ENCODE data around the gene C1orf21.

The C1orf21 gene

GRCh38 chr1:184626076-184627006 is 239.5 kb downstream of the C1orf21 start:
- DNase-seq (ENCODE audit: low read depth) = no peak

- DNase-seq (ENCODE audit: low read depth) = no peak
Measured at GRCh38 chr1:184627007-184627341, 240.1 kb downstream of the C1orf21 start.

- DNase-seq (ENCODE audit: low read depth) = no peak
Measured at GRCh38 chr1:184629266-184629665, 242.4 kb downstream of the C1orf21 start.

GRCh38 chr1:184630679-184631060 is 243.8 kb downstream of the C1orf21 start:
- DNase-seq (ENCODE audit: low read depth) = no peak

GRCh38 chr1:184632415-184633175 is 245.8 kb downstream of the C1orf21 start:
- DNase-seq (ENCODE audit: low read depth) = no peak

- no peak for DNase-seq (ENCODE audit: low read depth)
Measured at GRCh38 chr1:184633785-184634184, 247.0 kb downstream of the C1orf21 start.

GRCh38 chr1:184634296-184634695 is 247.5 kb downstream of the C1orf21 start:
- DNase-seq (ENCODE audit: low read depth) = no peak

- DNase-seq (ENCODE audit: low read depth) = no peak
Measured at GRCh38 chr1:184635347-184635979, 248.6 kb downstream of the C1orf21 start.

GRCh38 chr1:184635980-184636431 is 249.2 kb downstream of the C1orf21 start:
- DNase-seq (ENCODE audit: low read depth) = no peak

GRCh38 chr1:184637664-184638240 is 250.9 kb downstream of the C1orf21 start:
- DNase-seq (ENCODE audit: low read depth) = no peak

GRCh38 chr1:184639205-184639604 is 252.4 kb downstream of the C1orf21 start:
- no peak for DNase-seq (ENCODE audit: low read depth)

GRCh38 chr1:184640505-184640904 is 253.7 kb downstream of the C1orf21 start:
- no peak for DNase-seq (ENCODE audit: low read depth)

GRCh38 chr1:184641894-184642293 is 255.1 kb downstream of the C1orf21 start:
- no peak for DNase-seq (ENCODE audit: low read depth)

- DNase-seq (ENCODE audit: low read depth) = no peak
Measured at GRCh38 chr1:184643661-184644060, 256.8 kb downstream of the C1orf21 start.

- no peak for DNase-seq (ENCODE audit: low read depth)
Measured at GRCh38 chr1:184644771-184645170, 257.9 kb downstream of the C1orf21 start.

GRCh38 chr1:184646178-184646701 is 259.4 kb downstream of the C1orf21 start:
- no peak for DNase-seq (ENCODE audit: low read depth)

- DNase-seq (ENCODE audit: low read depth) = no peak
Measured at GRCh38 chr1:184646824-184647223, 260.0 kb downstream of the C1orf21 start.

GRCh38 chr1:184647471-184647870 is 260.6 kb downstream of the C1orf21 start:
- DNase-seq (ENCODE audit: low read depth) = no peak

GRCh38 chr1:184648160-184648855 is 261.5 kb downstream of the C1orf21 start:
- no peak for DNase-seq (ENCODE audit: low read depth)

- DNase-seq (ENCODE audit: low read depth) = no peak
Measured at GRCh38 chr1:184648856-184649201, 262.0 kb downstream of the C1orf21 start.

GRCh38 chr1:184649451-184649888 is 262.6 kb downstream of the C1orf21 start:
- DNase-seq (ENCODE audit: low read depth) = no peak

All from stimulated activated CD8-positive, alpha-beta memory T cell treated with anti-CD3 and anti-CD28 coated beads, Interleukin-12 subunit alpha, Interleukin-12 subunit beta, amount 100 ng/mL, for 1 hour (primary cell).